Limb (tissue), 2 donors: ENCODE data around the gene ACOXL.

Experiments used
- DNase-seq, 2 donors: peaks; one replicate each; pipeline ENCODE4 v3.0.0-alpha.2; 2016; ENCODE audit errors: extremely low spot score in 2 of 2

ACOXL gene

DNA sequence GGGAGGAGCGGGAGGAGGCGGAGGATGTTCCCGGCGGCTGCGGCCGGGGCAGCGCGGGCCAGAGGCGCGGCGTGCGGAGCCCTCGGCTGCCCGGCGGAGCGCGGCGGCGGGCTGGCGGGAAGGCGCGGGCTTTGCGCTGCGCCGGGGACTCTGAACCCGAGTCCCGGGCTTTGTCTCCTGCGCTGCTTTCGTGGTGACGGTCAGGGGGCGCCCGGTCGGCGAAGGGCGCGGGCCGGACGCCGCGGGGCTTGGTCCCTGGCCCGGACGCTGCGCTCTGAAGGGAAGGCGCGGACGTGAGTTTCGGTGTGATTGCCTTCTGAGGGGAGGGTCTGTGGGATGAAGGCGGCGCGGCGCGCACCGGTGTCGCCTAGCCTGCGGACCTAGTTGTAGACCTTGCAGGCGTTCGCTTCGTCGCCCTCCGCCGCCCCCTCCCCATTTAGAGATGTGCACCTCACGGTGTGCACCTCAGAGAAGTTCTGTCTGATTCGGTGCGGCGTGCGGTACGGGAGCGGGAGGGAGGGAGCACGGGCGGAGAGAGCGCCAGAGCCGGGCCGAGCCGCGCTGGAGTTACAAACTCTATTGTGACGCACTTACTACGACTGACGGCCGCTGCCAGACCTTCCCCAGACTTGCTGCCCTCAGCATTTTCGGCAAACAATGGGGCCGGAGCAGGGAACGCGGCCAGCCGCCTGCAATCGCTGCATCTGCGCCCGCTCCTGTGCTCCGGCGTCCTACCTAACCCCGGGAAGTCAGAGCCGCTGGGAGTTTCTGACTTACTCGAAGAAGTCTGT, 390.5 kb downstream of the ACOXL start:
- peak; percentile 81 to 84 for DNase-seq

DNA sequence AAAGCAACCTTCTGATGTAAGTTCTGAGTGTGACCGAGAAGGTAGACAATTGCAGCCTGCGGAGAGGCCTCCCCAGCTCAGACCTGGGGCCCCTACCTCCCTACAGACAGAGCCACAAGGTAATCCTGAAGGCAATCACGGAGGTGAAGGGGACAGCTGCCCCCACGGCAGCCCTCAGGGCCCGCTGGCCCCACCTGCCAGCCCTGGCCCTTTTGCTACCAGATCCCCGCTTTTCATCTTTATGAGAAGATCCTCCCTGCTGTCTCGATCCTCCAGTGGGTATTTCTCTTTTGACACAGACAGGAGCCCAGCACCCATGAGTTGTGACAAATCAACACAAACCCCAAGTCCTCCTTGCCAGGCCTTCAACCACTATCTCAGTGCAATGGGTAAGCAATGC, 391.4 kb downstream of the ACOXL start:
- DNase-seq = no peak

DNA sequence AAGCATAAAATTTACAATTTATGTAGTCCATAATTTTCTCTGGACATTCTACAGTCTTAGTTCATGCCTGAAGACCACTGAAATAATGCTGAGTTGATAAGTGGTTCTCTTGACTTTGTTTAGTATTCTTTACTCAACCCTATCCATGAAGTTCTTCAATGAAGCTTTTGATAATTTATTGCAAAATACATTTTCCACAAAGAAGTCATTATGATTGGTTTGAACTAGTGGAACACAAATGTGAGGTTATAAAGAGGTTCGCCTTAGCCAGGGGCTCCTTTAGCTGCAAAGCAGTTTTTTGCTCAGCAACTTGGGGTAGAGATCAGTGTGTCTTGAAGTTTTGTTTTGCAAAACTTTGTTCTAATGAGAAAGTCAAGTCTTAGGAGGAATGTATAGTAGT, 394.2 kb downstream of the ACOXL start:
- DNase-seq = no peak

DNA sequence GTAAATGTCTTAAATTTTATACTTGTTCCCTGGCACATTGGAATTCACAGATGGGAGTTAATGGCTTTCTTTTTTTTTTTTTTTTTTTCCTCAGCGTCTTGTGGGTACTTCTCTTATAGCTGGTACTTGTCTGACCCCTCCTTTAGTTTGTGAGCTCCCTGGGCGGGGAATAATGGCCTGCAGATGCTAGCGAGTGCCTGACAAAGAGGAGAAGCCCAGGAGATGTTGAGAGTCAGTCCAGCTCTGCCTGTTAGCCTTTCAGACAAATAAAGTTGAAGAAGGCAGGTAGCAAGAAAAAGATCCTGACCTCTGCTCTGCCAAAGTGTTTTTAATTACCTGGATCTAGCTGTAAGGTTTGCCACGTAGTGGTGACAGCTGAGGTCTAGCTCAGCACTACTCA, 395.0 kb downstream of the ACOXL start:
- DNase-seq = no peak

DNA sequence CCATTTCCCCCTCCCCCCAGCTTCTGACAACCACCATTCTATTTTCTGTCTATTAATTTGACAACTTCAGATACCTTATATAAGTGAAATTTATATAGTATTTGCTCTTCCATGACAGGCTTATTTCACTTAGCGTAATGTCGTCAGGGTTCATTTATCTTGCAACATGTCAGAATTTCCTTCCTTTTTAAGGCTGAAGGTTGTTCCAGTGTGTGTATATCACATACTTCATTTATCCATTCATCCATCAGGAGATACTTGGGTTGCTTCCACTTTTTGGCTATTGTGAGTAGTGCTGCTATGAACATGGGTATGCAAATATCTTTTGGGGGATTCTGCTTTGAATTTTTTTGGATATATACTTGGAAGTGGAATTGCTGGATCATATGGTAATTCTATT, 395.7 kb downstream of the ACOXL start:
- DNase-seq = no peak

DNA sequence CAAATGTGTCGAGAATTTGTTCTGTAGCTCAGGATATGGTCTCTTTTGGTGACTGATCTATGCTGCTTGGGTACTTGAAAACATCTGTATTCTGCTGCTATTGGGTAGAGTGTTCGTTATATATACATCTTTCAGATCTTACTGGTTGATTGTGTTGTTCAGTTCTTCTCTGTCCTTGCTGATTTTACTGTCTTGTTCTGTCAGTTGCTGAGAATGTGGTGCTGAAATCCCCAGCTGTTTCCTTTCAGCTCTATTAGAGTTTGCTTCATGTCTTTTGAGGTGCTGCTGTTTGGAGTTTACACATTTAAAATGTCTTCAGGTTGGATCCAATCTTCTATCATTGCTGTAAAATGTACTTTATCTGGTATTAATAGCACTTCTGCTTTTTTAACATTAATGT, 401.2 kb downstream of the ACOXL start:
- no peak for DNase-seq

DNA sequence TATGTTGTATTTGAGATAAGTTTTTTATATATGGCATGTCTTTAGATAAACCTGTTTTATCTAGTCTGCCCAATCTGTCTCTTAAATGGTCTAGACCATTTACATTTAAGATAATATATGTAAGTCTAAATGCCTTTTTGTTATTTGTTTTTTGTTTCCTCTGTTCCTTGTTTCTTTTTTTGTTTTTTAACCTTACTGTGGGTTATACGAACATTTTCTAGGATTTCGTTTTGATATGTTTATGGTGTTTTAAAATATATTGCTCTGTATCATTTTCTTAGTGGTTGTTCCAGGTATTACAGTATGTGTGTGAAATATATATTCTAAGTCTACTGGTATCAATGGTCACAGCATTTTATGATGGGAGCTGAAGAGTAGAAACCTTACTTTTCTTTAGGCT, 401.7 kb downstream of the ACOXL start:
- no peak for DNase-seq

DNA sequence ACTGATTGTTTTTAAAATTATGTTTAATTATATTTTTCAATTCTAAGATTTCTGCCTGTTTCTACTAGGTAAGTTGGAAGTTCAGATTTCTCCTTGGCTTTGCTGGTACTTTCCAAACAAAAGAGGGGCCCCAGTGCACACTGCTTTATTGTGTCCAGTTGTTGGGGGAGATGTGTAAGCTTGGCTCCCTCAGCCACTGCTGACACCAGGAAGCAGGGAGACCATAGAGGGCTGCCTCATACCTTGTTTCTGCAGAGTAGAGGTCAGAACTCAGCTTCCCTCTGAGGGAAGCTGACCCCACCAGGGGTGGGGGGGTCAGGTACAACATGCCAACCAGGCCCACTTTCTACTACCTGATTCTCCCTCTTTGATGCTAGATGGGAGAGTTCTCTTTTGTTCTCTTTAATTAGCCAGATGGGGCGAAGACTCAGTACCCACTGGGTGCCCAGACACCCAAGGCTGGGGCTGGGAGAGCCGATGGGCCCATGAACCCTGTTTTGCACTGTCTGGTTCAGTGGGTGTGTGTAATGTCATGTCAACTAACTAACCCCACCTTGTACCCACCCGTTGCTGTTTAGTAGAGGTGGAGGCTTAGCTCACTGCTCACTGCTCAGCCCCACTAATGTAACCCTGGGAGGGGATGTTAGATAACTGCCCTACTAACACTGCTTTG, 403.0 kb downstream of the ACOXL start:
- no peak for DNase-seq

DNA sequence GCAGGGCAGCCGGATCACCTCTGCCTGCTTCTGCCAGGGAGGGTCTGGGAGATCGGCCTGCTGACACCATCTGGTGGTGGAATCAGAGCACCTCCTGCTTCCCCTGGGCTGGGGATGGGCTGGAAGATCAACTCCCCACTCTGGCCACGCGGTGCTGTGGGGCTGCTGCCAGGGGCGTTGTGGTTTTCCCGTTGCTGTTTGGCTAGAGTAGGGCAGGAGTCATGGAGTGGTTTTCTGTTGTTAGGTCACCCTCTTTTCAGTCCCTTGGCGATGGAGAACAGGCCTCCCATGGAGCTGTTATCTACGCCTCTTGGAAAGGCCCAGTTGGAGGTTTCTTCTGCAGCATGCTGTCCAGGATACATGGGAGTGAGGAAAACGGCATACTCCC, 403.5 kb downstream of the ACOXL start:
- no peak for DNase-seq

DNA sequence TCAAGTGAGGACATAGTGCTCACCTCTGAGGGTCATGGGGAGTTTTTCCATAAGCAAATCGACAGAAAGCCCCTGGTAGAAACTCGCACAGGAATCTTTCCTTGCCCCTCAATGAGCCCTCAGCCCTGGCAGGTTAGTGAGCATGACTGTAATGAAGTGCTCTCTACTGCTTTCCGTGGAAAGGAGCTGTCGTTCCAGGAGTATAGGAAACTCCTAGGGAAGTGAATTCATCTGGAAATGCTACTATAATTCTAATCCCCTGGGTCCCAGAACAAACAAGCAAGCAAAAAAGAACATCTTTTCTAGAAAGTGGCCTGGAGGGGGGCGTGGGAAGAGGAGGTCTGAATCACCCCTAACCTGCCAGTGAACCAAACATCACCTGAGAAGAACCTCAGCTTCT, 406.5 kb downstream of the ACOXL start:
- DNase-seq = no peak

DNA sequence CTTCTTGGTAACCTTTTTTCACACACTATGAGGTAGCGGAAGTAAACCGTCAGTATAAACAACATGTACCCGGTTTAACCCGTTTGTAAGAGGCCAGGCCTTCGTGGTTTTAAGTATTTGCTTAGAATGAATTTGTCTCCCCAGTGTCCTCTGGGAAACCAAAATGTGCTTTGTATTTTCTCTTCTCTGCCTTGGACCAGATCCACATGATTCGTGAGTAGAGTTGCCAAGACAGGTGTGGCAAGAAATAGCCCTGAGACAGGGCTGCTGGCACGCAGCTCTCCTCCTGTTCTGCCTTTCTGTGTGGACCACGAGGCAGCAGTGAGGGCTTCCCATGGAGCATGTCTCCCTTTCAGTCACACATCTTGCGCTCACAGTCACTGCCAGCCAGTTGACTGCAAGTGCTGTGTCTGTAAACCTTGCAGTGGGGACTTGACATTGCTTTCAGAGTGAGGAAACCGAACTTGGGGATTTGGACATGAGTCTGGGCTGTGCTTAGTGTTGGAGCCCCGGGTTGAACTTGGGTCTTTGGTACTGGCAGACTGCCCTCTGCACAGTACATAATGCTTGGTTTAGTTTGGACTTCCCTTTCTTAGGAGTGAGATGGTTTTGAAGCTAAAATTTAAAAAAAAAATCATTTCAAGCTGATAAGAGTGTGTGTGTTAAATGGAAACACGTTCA, 407.4 kb downstream of the ACOXL start:
- no peak for DNase-seq

DNA sequence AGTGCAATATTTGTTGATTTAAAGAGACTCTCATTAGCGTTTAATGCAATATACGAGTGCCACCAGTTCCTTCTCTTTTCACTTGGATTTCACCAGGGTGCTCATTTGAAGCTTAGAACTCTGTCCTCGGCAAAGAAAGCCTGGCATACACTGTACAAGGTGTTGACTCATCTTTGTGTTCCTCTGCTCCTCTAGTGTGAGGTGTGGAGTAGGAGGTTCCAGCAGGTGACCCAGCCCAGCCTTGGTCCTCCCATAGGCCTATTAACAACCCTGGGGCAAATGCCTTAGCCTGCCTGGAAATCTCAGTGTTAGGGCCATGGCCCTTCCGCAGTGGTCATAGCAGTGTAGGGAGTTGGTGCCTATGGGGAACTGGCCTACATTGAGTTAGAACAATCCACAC, 408.4 kb downstream of the ACOXL start:
- DNase-seq = no peak

DNA sequence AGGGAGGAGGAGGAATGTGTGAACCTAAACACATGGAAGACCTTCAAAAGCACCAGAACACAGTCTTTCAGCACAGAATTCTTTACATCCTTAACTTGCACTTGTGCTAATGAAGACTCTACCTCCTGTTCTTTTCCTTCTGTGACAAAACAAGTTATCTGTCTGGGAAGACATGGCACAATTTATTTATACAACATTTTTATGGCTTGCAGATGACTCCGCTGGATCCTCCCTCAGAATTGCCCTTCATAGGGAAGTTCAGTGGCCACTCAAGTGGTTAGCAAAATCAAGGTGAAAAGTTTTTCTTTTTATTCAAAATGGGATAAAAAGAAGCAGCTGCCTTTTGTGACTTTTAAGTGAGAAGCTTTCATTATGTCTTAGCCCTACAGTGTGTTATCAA, 409.7 kb downstream of the ACOXL start:
- DNase-seq = no peak

DNA sequence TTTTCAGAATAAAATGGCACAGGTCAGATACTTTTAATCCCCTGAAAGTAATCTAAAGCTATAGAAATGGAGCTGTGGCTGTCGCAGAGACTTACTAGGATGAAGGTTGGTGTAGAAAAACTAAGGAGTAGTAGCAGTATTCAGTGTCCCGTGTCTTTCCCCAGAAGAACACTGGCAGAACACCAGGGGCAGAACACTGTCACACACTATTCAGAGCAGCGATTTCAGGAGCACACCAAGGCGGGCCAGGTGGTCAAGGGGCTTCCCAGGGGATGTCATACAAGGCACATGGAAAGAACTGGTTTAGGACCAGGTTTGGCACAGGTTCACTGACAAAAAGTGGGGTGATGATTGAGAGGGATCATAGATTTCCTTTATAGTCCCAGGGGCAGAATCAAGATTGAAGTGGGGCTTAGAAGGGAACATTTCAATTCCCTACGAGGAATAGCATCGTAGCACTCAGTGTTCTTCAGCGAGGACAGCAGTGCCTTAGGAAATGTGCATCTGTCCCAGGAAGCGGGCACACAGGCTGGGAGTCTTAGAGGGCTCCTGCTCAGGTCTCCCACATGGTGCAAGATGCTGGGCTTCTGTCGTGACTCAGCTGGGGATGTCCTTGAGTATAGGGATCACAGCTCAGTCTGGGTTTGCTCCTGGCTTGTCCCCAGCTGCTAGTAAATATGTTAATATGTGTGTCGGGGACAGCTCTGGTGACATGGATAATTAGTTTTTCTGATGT, 410.9 kb downstream of the ACOXL start:
- DNase-seq = no peak

DNA sequence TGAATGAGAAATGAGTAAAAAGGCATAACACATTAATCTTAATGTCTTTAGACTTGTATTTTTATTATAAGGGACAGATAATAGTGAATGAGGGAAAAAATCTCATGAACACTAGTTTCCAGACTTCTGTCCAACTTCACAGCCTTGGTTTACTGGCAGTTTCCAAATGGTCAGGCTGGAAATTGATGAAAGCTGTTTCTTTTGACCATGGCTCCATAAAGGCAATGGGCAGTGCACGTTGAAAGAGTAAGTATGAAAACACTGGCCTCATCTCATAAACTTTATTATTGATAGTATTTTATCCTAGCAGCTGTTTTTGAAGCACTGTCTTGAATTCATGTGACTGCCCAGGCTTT, 411.4 kb downstream of the ACOXL start:
- DNase-seq = no peak

DNA sequence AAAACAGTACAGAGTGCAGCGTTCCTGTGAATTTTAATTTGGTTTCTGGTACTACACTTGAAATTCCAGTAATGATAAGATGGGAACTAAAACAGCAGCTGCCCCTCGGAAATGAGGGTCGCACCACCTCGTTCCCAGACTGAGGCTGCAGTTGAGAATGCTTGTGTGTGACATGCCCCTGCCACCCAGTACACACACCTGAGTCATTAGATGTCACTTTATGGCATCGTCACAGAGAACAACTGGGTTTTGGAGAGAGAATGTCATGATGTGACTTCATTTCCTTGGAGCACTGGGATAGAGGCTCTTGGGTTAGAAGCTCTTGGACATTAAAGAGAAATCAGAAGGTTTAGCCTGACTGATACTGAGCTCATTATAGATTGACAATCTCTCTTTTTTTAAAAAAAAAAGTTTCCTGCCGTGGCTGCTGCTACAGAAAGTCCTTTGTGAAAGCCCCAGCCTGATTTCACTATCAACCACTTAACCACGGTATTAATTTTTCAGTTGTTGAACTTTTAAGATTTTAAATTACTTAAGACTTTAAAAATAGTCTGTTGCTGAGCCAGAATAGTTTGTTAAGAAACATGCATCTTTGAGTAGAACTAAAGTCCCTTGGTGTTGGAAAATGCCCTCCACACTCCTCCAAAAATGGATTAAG, 412.9 kb downstream of the ACOXL start:
- no peak for DNase-seq

DNA sequence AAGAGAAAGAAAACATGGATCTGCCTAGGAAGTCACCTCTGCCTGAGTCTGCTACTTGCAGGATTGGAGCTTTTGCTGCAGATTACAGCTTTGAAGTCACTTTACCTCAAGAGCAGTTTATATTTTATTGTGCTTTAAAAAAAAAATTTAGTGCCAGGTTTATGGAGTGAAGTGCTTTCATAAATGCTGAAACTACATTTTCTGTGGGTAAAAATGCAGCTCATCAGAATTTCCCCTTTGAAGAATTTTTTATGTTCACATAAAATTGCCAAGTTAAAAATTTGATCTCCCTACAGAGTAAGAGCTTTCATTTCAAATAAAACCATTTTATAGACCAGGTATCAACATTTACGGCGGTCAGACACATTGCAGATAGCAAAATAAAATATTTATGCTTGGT, 413.6 kb downstream of the ACOXL start:
- no peak for DNase-seq

DNA sequence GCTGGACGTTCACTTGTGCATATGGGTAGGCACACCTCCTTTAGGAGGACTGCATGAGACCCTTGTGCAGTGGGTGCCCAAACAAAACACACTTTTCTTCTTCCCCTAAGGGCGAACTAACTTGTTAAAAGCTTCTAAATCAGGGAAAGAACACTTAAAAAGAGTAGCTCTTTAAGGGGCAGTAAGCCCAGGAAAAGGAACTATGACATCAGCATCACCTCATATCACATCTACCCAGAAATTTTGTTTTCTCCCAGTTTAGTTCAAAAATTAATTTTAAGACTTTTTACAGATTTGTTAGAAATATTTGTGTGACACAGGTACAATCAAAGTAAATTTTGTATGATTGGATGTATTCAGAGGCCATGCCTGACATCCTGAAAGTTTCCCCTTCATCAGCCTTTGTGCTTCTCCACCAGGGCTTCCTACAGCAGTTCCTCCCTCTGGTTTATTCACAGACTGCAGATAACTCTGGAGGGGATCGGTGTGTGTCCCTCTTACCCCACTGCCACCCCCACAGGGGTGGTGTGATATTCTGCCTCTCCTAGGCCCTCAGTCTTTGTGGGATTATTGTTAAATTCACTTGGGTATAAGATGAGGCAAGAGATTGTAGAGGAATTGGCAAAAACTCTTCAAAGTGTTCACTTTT, 416.0 kb downstream of the ACOXL start:
- DNase-seq = no peak

DNA sequence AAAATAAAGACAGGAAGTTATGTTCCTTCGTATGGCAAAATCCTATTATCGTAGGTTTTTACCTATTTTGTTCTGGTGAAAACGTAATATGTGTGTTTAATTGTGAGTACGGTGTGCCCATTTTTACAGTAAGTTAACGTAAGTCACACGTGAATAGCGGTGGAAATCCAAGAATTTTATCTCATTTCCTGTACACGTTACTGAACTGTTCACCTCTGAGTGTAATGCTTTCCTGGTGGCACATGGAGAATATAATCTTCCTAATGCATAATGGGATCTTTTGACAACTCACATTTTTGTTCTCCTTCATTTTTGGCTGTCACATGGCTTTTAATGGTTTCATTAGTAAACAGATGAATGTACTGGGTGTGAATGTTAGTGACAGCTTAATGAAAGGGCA, 416.6 kb downstream of the ACOXL start:
- DNase-seq = no peak

DNA sequence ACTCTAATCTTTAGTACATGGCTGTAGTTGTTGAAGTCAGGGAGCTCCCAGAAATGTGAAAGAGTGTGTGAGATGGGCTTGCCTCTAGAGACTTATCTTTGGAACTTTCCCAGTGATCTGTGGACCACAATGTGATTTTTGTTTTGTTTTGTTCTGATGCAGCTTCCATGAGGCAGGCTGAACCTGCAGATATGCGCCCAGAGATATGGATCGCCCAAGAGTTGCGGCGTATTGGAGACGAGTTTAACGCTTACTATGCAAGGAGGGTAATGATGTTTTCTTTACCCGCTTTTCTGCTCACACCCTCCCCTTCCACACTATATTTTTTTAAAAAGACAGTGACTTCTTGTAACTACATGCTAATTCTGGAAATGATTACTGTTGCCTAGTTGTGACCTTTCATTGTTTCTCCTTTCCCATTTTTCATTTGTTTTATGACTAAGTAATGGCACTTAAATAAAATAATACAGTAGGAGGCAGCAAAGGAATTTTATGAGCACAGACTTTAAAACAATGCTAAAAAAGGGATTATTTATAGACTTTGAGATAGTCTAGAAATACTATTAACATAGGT, 417.6 kb downstream of the ACOXL start:
- no peak for DNase-seq

DNA sequence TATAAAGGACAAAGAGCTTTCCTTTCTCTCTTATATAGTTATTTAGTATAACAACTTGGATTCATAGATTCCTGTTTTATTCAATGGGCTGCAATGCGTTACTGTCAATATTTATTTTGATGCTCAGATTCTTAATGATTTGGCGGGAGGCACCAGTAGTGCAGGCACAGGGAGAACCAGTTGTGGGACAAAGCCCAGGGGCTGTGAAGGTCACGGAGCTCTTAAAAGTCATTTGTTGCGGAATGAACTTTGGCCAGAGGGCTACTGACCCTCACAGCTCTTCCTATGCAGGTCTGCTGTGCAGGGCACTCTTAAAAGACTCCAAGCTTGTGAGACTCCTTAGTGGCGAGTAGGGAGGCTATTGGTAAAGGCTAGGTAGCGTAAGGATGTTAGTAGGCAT, 422.4 kb downstream of the ACOXL start:
- DNase-seq = no peak
